Mesenchymal stem cell (in vitro differentiated cells and primary cell): ENCODE results near the gene NSUN6.
A peak's percentile ranks its signal among the peaks of the same experiment; 100 is the strongest.

Experiments used
- DNase-seq: peaks from one replicate; pipeline ENCODE4 v3.0.0-alpha.2; 2013
- H2AFZ ChIP-seq: one replicate; pipeline ENCODE4 v1.6.1; 2013; ENCODE audit warnings: low read depth, mild to moderate bottlenecking, control low read depth, inconsistent platforms, low read length, moderate library complexity
- H2AK5ac ChIP-seq: 2 replicates; pipeline ENCODE4 v1.6.1; 2013; ENCODE audit warnings: low read length, moderate library complexity, mild to moderate bottlenecking, inconsistent platforms; ENCODE audit not compliant: severe bottlenecking
- H2BK120ac ChIP-seq: one replicate; pipeline ENCODE4 v1.6.1; 2013; ENCODE audit warnings: low read depth, mild to moderate bottlenecking, inconsistent platforms, low read length, moderate library complexity
- H2BK12ac ChIP-seq, 2 experiments: one replicate each; pipeline ENCODE4 v1.6.1; 2013; ENCODE audit warnings: inconsistent platforms in 2 of 2, low read length in 2 of 2, mild to moderate bottlenecking in 2 of 2, moderate library complexity in 2 of 2, control low read depth in 1 of 2
- H2BK15ac ChIP-seq: one replicate; pipeline ENCODE4 v1.6.1; 2013; ENCODE audit warnings: mild to moderate bottlenecking, low read depth, inconsistent platforms; ENCODE audit not compliant: poor library complexity, severe bottlenecking
- H2BK5ac ChIP-seq: 2 replicates; pipeline ENCODE4 v1.6.1; 2013; ENCODE audit warnings: low read depth, mild to moderate bottlenecking, low read length, control low read depth, inconsistent platforms; ENCODE audit not compliant: poor library complexity, severe bottlenecking
- H3K14ac ChIP-seq, 2 experiments: one replicate each; pipeline ENCODE4 v1.6.1; 2013; ENCODE audit warnings: inconsistent platforms in 2 of 2, low read length in 2 of 2, control low read depth in 1 of 2, mild to moderate bottlenecking in 1 of 2, moderate library complexity in 1 of 2
- H3K18ac ChIP-seq, 2 experiments: one replicate each; pipeline ENCODE4 v1.6.1; 2013; ENCODE audit warnings: inconsistent platforms in 2 of 2, low read length in 2 of 2, control low read depth in 1 of 2, low read depth in 1 of 2, mild to moderate bottlenecking in 1 of 2
- H3K23ac ChIP-seq, 2 experiments: one replicate each; pipeline ENCODE4 v1.6.1; 2013; ENCODE audit warnings: inconsistent platforms in 2 of 2, low read length in 2 of 2, mild to moderate bottlenecking in 2 of 2, moderate library complexity in 2 of 2, control low read depth in 1 of 2
- H3K27ac ChIP-seq: 2 replicates; pipeline ENCODE4 v1.5.1; 2013; ENCODE audit warnings: mild to moderate bottlenecking, moderate library complexity, low read length, control low read depth, inconsistent platforms; ENCODE audit not compliant: poor library complexity, severe bottlenecking
- H3K27me3 ChIP-seq, 2 experiments: 2 replicates each; pipeline versions ENCODE4 v1.6.1 to v1.7.0; 2013; ENCODE audit warnings: low read length in 2 of 2, mild to moderate bottlenecking in 2 of 2, moderate library complexity in 2 of 2, control low read depth in 1 of 2, inconsistent platforms in 1 of 2; ENCODE audit not compliant: control insufficient read depth in 1 of 2, insufficient read depth in 1 of 2
- H3K36me3 ChIP-seq, 2 experiments: 2 replicates each; pipeline versions ENCODE4 v1.6.1 to v1.7.0; 2013; ENCODE audit warnings: low read length in 2 of 2, control low read depth in 1 of 2, inconsistent platforms in 1 of 2, low read depth in 1 of 2, mild to moderate bottlenecking in 1 of 2; ENCODE audit not compliant: insufficient read depth in 2 of 2, control insufficient read depth in 1 of 2
- H3K4ac ChIP-seq, 2 experiments: one replicate each; pipeline ENCODE4 v1.6.1; 2013; ENCODE audit warnings: inconsistent platforms in 2 of 2, low read length in 2 of 2, mild to moderate bottlenecking in 2 of 2, moderate library complexity in 2 of 2, control low read depth in 1 of 2, low read depth in 1 of 2
- H3K4me1 ChIP-seq: 2 replicates; pipeline ENCODE4 v1.6.1; 2013; ENCODE audit warnings: low read depth, low read length, control low read depth; ENCODE audit not compliant: control insufficient read depth, insufficient read depth
- H3K4me2 ChIP-seq: 2 replicates; pipeline ENCODE4 v1.6.1; 2013; ENCODE audit warnings: low read length, mild to moderate bottlenecking, inconsistent platforms; ENCODE audit not compliant: poor library complexity, severe bottlenecking
- H3K4me3 ChIP-seq, 2 experiments: 2 replicates each; pipeline versions ENCODE4 v1.5.1 to v1.7.0; 2013; ENCODE audit warnings: low read length in 2 of 2, mild to moderate bottlenecking in 2 of 2, control low read depth in 1 of 2, low read depth in 1 of 2; ENCODE audit not compliant: insufficient read depth in 1 of 2
- H3K79me1 ChIP-seq: replicated peaks from 2 replicates; pipeline ENCODE4 v1.6.1; 2013; ENCODE audit warnings: mild to moderate bottlenecking, control low read depth, low read length, inconsistent platforms; ENCODE audit not compliant: poor library complexity, severe bottlenecking
- H3K9ac ChIP-seq: 2 replicates; pipeline ENCODE4 v1.7.0; 2013; ENCODE audit warnings: mild to moderate bottlenecking, low read length, moderate library complexity
- H3K9me3 ChIP-seq: 2 replicates; pipeline ENCODE4 v1.7.0; 2013; ENCODE audit warnings: mild to moderate bottlenecking, low read length; ENCODE audit not compliant: control insufficient read depth
- H4K8ac ChIP-seq: one replicate; pipeline ENCODE4 v1.6.1; 2013; ENCODE audit warnings: inconsistent platforms, mild to moderate bottlenecking, low read length, moderate library complexity
- H4K91ac ChIP-seq: one replicate; pipeline ENCODE4 v1.6.1; 2013; ENCODE audit warnings: mild to moderate bottlenecking, low read length, inconsistent platforms
- WGBS: methylation state at CpG from one replicate; pipeline ENCODE4 v1.1.7; 2013; ENCODE audit warnings: mixed read lengths; 5-methylcytosine and 5-hydroxymethylcytosine counted together

NSUN6 gene

DNA sequence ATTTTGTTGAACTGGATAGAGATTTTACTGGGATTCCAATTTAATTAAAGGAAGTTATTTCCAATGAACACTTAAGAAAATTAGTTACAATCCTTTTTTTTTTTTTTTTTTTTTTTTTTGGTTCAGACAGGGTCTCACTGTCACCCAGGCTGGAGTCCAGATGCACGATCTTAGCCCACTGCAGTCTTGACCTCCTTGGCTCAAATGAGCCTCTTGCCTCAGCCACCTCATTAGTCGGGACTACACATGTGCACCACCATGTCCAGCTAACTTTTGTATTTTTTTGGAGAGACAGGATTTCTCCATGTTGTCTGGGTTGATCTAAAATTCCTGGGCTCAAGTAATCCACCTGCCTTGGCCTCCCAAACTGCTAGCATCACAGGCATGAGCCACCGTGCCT is 5.3 kb upstream of the NSUN6 start:
- no peak overlapping the region for H3K4me2 ChIP-seq
- no peaks in the 10 kb centered on the region for H3K27me3 ChIP-seq
- peaks cover 7% of the 10 kb centered on the region for H3K4me1 ChIP-seq
- no peak overlapping the region for H3K4ac ChIP-seq
- no peak overlapping the region for H3K23ac ChIP-seq
- no peak overlapping the region for H3K18ac ChIP-seq
- no peak overlapping the region for H2BK12ac ChIP-seq
- H4K8ac ChIP-seq, result no peak overlapping the region
- no peak overlapping the region for H3K27ac ChIP-seq
- H2BK15ac ChIP-seq, result no peak overlapping the region
- 67% methylated on average over 1 of the region's 3 CpGs for WGBS
- H2AK5ac ChIP-seq, result no peak overlapping the region
- DNase-seq, result no peak
- no peaks in the 10 kb centered on the region for H3K9me3 ChIP-seq
- H3K79me1 ChIP-seq, result peaks cover 5% of the 10 kb centered on the region
- H3K36me3 ChIP-seq, result no peaks in the 10 kb centered on the region
- no peak overlapping the region for H2BK120ac ChIP-seq
- no peak overlapping the region for H2BK5ac ChIP-seq
- no peak overlapping the region for H2AFZ ChIP-seq
- H4K91ac ChIP-seq, result no peak overlapping the region
- H3K14ac ChIP-seq, result no peak overlapping the region
- no peak overlapping the region for H3K4me3 ChIP-seq
- no peak overlapping the region for H3K9ac ChIP-seq

DNA sequence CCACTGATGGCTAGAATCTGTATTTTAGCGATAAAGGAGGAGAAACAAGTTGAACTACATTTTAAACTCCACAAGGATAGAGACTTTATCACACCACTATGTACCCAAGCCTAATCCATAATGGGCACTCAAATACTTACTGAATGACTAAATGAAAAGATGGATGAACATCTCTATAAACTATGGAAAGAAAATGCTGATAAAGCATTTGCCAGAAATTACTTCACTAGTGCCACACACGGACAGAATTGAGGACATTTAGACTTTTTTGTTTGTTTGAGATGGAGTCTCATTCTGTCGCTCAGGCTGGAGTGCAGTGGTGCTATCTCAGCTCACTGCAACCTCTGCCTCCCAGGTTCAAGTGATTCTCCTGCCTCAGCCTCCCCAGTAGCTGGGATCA is 1.7 kb upstream of the NSUN6 start:
- 100% methylated on average over 1 of the region's 3 CpGs for WGBS
- no peak overlapping the region for H4K91ac ChIP-seq

DNA sequence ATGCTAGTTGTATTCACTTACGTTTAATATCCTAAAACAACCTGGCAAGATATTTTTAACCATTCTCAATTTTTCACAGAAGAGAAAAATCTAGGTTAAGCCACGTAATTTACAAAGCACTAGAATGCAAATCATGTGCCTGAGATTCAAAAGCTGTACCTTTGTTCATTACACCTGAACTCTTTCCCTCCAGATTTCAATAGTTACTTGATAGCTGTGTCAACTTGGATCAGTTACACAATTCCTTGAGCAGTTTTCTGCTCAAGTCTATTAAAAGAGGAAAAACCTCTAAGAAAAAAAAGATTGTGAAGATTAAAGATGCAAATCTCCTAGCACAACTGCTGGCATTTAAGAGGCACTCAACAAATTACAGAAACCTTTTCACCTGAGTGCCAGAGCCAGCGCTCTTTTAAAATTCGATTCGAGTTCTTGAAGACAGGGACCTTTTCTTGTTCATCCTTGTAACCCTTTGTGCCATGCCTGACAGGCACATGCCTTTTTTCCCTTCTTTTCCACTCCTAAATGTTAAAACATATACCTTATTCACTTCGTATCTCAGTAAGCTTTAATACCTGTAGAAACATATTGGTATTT is 886 bp downstream of the NSUN6 start:
- H3K79me1 ChIP-seq, result peaks cover 9% of the 10 kb centered on the region
- H4K8ac ChIP-seq, result no peak overlapping the region
- H3K36me3 ChIP-seq, result peaks cover 2 to 3% of the 10 kb centered on the region in 2 experiments

More for the DNA sequence above, 1.7 kb upstream of the NSUN6 start:
- Histone ChIP-seq H4K8ac (no peak overlapping the region), H3K23ac (no peak overlapping the region), H3K14ac (no peak overlapping the region), H2BK120ac (no peak overlapping the region), H2BK5ac (no peak overlapping the region), H3K4me2 (no peak overlapping the region), H2BK15ac (no peak overlapping the region), H3K36me3 (peaks cover 0 to 1% of the 10 kb centered on the region in 2 experiments), H2BK12ac (no peak overlapping the region), H3K4me3 (no peak overlapping the region), H2AFZ (no peak overlapping the region), H3K9ac (no peak overlapping the region), H3K18ac (no peak overlapping the region), H2AK5ac (no peak overlapping the region), H3K4ac (no peak overlapping the region), H3K79me1 (peaks cover 9% of the 10 kb centered on the region), H3K27ac (no peak overlapping the region), H3K9me3 (no peaks in the 10 kb centered on the region), H3K27me3 (no peaks in the 10 kb centered on the region), H3K4me1 (no peaks in the 10 kb centered on the region)
- DNase-seq, result no peak

DNA sequence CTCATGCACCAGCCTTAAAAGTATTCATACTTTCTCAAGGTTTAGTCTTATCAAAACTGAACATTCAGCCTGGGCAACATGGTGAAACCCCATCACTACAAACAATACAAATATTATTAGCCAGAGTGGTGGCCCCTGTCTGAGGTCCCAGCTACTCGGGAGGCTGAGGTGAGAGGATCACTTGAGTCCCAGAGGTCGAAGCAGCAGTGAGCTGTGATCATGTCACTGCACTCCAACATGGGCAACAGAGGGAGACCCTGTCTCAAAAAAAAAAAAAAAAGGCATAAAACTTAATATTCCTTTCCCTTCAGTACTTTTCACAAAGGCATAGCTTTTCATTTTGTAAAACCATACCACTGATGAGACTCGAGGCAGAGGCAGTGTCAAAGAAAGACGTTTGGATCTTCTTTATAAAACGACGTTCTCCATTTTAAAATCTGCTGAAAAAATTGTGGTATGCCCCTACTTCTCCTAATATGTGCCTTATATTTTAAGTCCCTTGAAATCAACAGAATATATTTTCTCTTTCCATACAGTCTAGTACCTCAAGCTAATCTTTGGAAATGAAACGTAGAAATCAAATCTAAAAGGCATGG is 1.9 kb downstream of the NSUN6 start:
- Histone ChIP-seq H3K4me2 (no peak overlapping the region), H3K9ac (peak overlapping the region; percentile 91), H2AK5ac (no peak overlapping the region), H3K36me3 (peaks cover 2 to 3% of the 10 kb centered on the region in 2 experiments), H2BK5ac (no peak overlapping the region), H3K14ac (no peak overlapping the region), H2BK12ac (no peak overlapping the region), H2BK15ac (no peak overlapping the region), H3K27ac (no peak overlapping the region), H3K4me3 (peak overlapping the region in 1 of 2 experiments; percentile 90), H4K91ac (no peak overlapping the region), H3K27me3 (no peaks in the 10 kb centered on the region), H3K23ac (no peak overlapping the region), H3K18ac (no peak overlapping the region), H2BK120ac (no peak overlapping the region), H3K4ac (no peak overlapping the region), H4K8ac (no peak overlapping the region), H3K4me1 (no peaks in the 10 kb centered on the region), H3K79me1 (peaks cover 9% of the 10 kb centered on the region), H2AFZ (no peak overlapping the region), H3K9me3 (no peaks in the 10 kb centered on the region)
- WGBS, result 86% methylated on average over 6 of the region's 7 CpGs
- DNase-seq, result no peak

More for the DNA sequence above, 886 bp downstream of the NSUN6 start:
- no peak overlapping the region for H2BK12ac ChIP-seq
- no peak overlapping the region for H4K91ac ChIP-seq
- no peak overlapping the region for H2AFZ ChIP-seq
- H2BK120ac ChIP-seq, result no peak overlapping the region
- H3K4me2 ChIP-seq, result peak overlapping the region; percentile 86
- no peak overlapping the region for H3K14ac ChIP-seq
- no peak overlapping the region for H3K4ac ChIP-seq
- peak overlapping the region; percentile 91 for H3K9ac ChIP-seq
- no peaks in the 10 kb centered on the region for H3K27me3 ChIP-seq
- H2AK5ac ChIP-seq, result no peak overlapping the region
- DNase-seq, result no peak
- no peak overlapping the region for H3K18ac ChIP-seq
- no peaks in the 10 kb centered on the region for H3K9me3 ChIP-seq
- H3K4me1 ChIP-seq, result no peaks in the 10 kb centered on the region
- peak overlapping the region in 1 of 2 experiments; percentile 90 for H3K4me3 ChIP-seq
- no peak overlapping the region for H3K27ac ChIP-seq
- WGBS, result 7% methylated on average over 5 of the region's 6 CpGs
- no peak overlapping the region for H3K23ac ChIP-seq
- no peak overlapping the region for H2BK5ac ChIP-seq
- no peak overlapping the region for H2BK15ac ChIP-seq
